BLaER1 (cell line): ENCODE measurements around the gene CAPNS1.

Experiments
- H3K27ac ChIP-seq: shearing (Covaris generic); formaldehyde crosslinking; 2 replicates; pipeline ENCODE4 v1.8.1; 2022
- H3K27me3 ChIP-seq: shearing (Covaris generic); formaldehyde crosslinking; 2 replicates; pipeline ENCODE4 v1.8.1; 2022
- H3K36me3 ChIP-seq: shearing (Covaris generic); formaldehyde crosslinking; 2 replicates; pipeline ENCODE4 v1.8.1; 2022
- H3K4me1 ChIP-seq: shearing (Covaris generic); formaldehyde crosslinking; 2 replicates; pipeline ENCODE4 v1.8.1; 2022
- H3K4me2 ChIP-seq: shearing (Covaris generic); formaldehyde crosslinking; 2 replicates; pipeline ENCODE4 v1.8.1; 2022
- H3K4me3 ChIP-seq: shearing (Covaris generic); formaldehyde crosslinking; 2 replicates; pipeline ENCODE4 v1.8.1; 2022
- H3K9ac ChIP-seq: shearing (Covaris generic); formaldehyde crosslinking; 2 replicates; pipeline ENCODE4 v1.8.1; 2022
- H3K9me3 ChIP-seq: shearing (Covaris generic); formaldehyde crosslinking; 2 replicates; pipeline ENCODE4 v1.8.1; 2022
- H4K20me1 ChIP-seq: shearing (Covaris generic); formaldehyde crosslinking; 2 replicates; pipeline ENCODE4 v1.8.1; 2022
- Cebpa-rat ChIP-seq: shearing (Covaris generic); IDR thresholded peaks from 2 replicates; pipeline ENCODE4 v1.8.1; 2022

The CAPNS1 gene

DNA sequence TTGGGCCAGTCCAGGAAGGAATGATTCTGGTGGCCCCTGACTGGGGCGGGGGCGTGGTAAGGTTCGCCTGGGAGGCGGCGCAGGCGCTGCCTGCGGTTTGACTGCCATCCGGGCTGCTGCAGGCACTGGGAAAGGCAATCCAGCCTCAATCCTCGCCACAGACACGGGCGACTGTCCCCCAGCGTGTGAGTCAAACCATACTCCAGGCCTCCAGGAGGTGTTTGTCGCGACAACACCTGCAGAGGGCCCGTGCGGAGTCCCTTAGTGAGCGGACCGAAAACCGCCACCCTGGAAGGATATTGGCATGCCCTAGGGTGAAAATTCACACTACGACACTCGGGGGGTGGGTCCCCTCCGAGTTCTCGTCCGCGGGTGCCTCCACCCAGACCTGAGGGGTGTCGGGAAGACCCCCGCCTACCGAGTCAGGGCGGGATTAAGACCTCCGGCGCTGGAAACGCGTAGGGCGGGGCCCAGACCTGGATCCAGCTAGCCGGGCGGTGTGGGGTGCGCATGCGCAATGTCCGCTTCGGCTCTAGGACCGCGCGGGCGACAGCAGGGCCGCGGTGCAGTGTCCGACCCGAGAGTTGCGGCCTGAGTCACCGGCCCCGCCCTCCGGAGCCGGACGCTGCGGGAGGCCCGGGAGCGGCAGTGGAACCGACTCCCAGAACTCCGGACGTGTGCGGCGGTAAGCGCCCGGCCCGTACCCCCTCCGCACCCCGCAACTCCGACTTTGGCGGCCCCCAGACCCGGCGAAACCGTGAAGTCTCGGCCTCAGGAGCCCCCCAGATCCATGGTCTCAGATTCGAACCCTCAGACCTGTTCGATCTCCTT, at the start of gene CAPNS1:
TSS of gene CAPNS1 (plus strand) at position 594 of the 831 bp plus-strand sequence. CDS start 946 bp downstream, outside the sequence.
- H3K4me3 ChIP-seq = peak within 1 kb of the TSS; percentile 84
- H3K27ac ChIP-seq = peak within 1 kb of the TSS; percentile 86
- peaks cover 23% of the 10 kb centered on the region for H4K20me1 ChIP-seq
- H3K9ac ChIP-seq = peak within 1 kb of the TSS; percentile 89
- no peak for TF ChIP-seq Cebpa-rat
- peaks cover 25% of the 10 kb centered on the region for H3K36me3 ChIP-seq
- peak within 1 kb of the TSS; percentile 88 for H3K4me2 ChIP-seq
- H3K4me1 ChIP-seq = peaks cover 17% of the 10 kb centered on the region
- no peaks in the 10 kb centered on the region for H3K9me3 ChIP-seq
- H3K27me3 ChIP-seq = no peaks in the 10 kb centered on the region

DNA sequence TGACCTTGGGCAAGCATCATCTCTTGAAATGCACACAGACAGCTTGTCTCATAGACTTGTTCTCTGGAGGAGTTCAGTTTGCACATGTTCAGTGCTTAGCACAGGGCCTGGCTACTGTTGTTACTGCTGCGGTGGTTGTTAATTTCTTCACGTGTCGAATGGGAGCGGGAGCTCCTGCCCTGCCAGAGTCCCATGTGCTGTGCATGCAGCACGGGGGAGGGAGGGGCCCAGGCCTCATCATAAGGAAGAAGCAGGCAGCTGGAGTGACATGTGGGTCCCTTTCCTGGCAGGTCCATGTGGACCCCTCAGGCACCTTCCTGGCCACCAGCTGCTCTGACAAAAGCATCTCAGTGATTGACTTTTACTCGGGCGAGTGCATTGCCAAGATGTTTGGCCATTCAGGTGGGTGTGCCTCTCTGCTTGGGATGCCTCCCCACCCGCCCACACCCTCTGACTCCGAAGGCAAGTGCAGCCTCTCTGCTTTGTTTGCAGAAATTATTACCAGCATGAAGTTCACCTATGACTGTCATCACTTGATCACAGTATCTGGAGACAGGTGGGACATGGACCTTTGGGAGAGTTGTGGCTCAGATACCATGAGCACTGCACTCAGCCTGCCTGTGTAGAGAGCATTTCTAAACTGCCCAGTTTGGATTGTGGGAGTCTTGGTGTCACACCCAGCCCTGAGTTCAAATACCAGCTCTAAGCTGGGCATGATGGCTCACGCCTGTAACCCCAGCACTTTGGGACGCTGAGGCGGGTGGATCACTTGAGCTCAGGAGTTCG, 48.8 kb upstream of the CAPNS1 start:
- H3K4me2 ChIP-seq = no peak overlapping the region
- no peak overlapping the region for H3K27ac ChIP-seq
- H4K20me1 ChIP-seq = no peaks in the 10 kb centered on the region
- H3K9ac ChIP-seq = no peak overlapping the region
- H3K4me3 ChIP-seq = no peak overlapping the region
- no peaks in the 10 kb centered on the region for H3K4me1 ChIP-seq
- peaks cover 99% of the 10 kb centered on the region for H3K36me3 ChIP-seq
- no peaks in the 10 kb centered on the region for H3K9me3 ChIP-seq
- H3K27me3 ChIP-seq = no peaks in the 10 kb centered on the region
- no peak for TF ChIP-seq Cebpa-rat

DNA sequence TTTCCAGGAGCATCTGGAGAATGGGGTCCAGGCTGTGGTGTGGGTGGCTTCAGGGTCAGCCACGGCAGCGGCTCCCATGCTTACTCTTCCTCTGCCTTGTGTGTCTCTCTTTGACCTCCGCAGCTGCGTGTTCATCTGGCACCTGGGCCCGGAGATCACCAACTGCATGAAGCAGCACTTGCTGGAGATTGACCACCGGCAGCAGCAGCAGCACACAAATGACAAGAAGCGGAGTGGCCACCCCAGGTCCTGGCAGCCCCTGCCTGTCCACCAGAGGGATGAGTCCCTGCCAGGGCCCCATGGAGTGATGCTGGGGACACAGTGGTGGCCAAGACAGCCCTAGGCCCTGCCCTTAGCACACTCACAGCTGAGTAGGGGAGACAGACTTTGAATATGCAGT, 47.3 kb upstream of the CAPNS1 start:
- Histone ChIP-seq H3K36me3 (peaks cover 97% of the 10 kb centered on the region), H4K20me1 (no peaks in the 10 kb centered on the region)

DNA sequence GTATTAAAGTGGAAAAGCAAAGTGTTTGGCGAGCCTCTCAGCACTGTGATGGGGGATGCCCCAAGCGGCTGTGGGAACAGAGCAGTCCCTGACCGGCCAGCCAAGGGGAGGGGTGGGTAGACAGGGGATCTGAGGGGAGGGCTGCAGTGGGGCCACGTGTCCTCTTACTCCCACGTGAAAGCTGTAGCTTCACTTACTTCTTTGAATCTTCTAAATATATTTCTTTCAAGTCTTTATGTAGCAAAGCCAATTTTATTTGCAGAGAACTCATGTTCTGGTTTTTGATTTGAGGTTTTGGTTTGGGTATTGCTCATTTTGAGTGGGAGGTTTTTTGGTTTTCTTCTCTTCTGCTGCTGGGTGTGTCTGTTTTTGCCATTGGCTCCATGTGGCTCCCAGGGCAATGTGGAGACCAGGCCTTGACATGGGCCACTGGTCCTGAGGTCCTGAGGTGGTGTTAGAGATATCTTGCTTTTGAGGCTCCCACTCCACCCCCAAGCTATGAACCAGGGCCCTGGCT, 46.7 kb upstream of the CAPNS1 start:
- no peak overlapping the region for H3K27ac ChIP-seq
- TF ChIP-seq Cebpa-rat = no peak
- no peak overlapping the region for H3K4me3 ChIP-seq
- H3K27me3 ChIP-seq = no peaks in the 10 kb centered on the region
- H3K36me3 ChIP-seq = peaks cover 97% of the 10 kb centered on the region
- H4K20me1 ChIP-seq = no peaks in the 10 kb centered on the region
- H3K9me3 ChIP-seq = no peaks in the 10 kb centered on the region
- no peak overlapping the region for H3K9ac ChIP-seq
- no peaks in the 10 kb centered on the region for H3K4me1 ChIP-seq
- H3K4me2 ChIP-seq = no peak overlapping the region

More for the DNA sequence above, 47.3 kb upstream of the CAPNS1 start:
- Histone ChIP-seq H3K4me1 (no peaks in the 10 kb centered on the region), H3K27me3 (no peaks in the 10 kb centered on the region), H3K9me3 (no peaks in the 10 kb centered on the region), H3K4me3 (no peak overlapping the region), H3K9ac (no peak overlapping the region), H3K4me2 (no peak overlapping the region), H3K27ac (no peak overlapping the region)
- TF ChIP-seq Cebpa-rat = no peak

DNA sequence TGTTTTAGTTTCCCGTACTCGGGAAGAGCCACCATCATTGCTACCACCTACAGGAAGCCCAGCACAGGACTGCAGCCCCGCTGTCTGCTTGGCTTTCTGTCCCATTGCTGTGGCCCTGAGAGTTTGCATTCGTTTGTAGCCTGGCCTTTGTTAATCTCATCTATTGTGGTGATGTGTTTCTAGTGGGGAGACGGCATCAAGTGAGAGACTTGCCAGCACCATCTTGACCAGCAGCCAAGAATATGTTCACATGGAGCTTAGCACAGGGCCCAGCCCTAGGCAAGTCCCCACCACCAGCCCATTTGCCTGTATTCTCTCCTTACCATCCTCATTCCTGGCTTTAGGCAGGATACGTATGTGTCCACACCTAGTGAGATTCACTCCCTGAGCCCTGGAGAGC, 46.2 kb upstream of the CAPNS1 start:
- H3K9me3 ChIP-seq = no peaks in the 10 kb centered on the region
- H3K4me1 ChIP-seq = no peaks in the 10 kb centered on the region
- H3K36me3 ChIP-seq = peaks cover 97% of the 10 kb centered on the region
- no peak for TF ChIP-seq Cebpa-rat
- H4K20me1 ChIP-seq = no peaks in the 10 kb centered on the region
- no peak overlapping the region for H3K4me2 ChIP-seq
- H3K9ac ChIP-seq = no peak overlapping the region
- H3K27ac ChIP-seq = no peak overlapping the region
- no peaks in the 10 kb centered on the region for H3K27me3 ChIP-seq
- H3K4me3 ChIP-seq = no peak overlapping the region

DNA sequence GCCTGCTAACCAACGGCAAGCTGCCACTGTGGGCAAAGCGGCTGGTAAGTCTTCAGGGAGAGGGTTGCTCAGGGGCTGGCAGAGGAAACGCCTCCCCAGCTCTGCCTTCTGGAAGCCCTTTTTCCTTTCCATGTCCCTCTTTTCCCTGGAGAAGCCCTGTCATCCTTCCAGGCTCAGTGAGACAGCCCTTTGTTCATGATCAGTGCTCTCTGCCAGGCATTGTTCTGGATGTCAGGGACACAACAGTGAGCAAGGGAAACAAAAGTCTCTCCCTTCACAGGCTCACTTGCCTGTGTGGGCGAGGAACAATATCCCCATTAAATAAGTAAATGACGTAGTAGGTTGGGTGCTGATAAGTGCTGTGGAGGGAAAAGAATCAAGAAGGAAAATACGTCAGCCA, 42.8 kb upstream of the CAPNS1 start:
- no peaks in the 10 kb centered on the region for H3K4me1 ChIP-seq
- H3K9me3 ChIP-seq = no peaks in the 10 kb centered on the region
- H3K9ac ChIP-seq = 0 out of 2 replicates have a peak overlapping the region, but pooled peaks have one; percentile 15
- H3K27ac ChIP-seq = no peak overlapping the region
- no peaks in the 10 kb centered on the region for H3K27me3 ChIP-seq
- H3K4me2 ChIP-seq = no peak overlapping the region
- no peak overlapping the region for H3K4me3 ChIP-seq
- H4K20me1 ChIP-seq = no peaks in the 10 kb centered on the region
- peaks cover 96% of the 10 kb centered on the region for H3K36me3 ChIP-seq
- TF ChIP-seq Cebpa-rat = no peak

DNA sequence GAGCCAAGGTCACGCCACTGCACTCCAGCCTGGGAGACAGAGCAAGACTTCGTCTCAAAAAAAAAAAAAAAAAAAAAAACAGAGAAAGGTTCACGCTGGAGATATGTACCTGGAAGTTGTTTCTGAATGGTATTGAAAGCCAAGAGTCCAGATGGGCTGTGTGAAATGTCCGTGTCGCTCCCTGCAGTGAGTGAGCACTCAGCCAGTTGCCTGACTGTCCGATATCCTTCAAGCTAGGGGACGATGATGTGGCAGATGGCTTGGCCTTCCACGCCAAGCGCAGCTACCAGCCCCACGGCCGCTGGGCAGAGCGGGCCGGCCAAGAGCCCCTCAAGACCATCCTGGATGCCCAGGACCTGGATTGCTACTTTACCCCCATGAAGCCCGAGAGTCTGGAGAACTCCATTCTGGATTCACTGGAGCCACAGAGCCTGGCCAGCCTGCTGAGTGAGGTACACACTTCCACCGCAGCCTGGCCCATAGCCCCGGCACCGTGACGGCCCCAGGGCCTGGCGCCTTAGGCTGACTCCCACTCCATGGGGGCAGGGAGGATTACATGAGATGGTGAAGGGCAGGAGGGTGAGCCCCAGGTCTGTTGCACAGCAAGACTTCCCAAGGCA, 40.6 kb upstream of the CAPNS1 start:
- Histone ChIP-seq H3K36me3 (peaks cover 96% of the 10 kb centered on the region), H4K20me1 (peaks cover 10% of the 10 kb centered on the region; the same call in 1 of the 2 replicates), H3K4me3 (no peak overlapping the region), H3K4me2 (no peak overlapping the region), H3K4me1 (no peaks in the 10 kb centered on the region), H3K9me3 (no peaks in the 10 kb centered on the region), H3K9ac (no peak overlapping the region), H3K27me3 (no peaks in the 10 kb centered on the region), H3K27ac (no peak overlapping the region)
- no peak for TF ChIP-seq Cebpa-rat

DNA sequence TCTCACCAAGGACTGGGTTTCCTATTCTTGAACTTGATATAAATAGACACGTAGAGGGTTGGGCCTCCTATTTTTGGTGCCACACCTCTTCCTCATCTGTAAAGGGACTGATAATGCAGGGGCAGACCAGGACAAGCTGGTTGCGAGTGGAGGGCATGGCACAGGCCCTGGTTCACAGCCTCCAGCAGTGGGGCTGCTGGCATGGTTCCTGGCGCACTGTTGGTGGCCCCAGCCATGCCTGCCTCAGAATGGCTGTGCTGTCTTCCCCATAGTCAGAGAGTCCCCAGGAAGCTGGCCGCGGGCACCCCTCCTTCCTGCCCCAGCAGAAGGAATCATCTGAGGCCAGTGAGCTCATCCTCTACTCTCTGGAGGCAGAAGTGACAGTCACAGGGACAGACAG, 39.4 kb upstream of the CAPNS1 start:
- Histone ChIP-seq H3K27ac (no peak overlapping the region), H3K36me3 (peaks cover 97% of the 10 kb centered on the region), H3K4me1 (no peaks in the 10 kb centered on the region), H3K4me3 (no peak overlapping the region), H3K9ac (no peak overlapping the region), H3K4me2 (no peak overlapping the region), H4K20me1 (peaks cover 10% of the 10 kb centered on the region; the same call in 1 of the 2 replicates), H3K27me3 (no peaks in the 10 kb centered on the region), H3K9me3 (no peaks in the 10 kb centered on the region)
- TF ChIP-seq Cebpa-rat = no peak

DNA sequence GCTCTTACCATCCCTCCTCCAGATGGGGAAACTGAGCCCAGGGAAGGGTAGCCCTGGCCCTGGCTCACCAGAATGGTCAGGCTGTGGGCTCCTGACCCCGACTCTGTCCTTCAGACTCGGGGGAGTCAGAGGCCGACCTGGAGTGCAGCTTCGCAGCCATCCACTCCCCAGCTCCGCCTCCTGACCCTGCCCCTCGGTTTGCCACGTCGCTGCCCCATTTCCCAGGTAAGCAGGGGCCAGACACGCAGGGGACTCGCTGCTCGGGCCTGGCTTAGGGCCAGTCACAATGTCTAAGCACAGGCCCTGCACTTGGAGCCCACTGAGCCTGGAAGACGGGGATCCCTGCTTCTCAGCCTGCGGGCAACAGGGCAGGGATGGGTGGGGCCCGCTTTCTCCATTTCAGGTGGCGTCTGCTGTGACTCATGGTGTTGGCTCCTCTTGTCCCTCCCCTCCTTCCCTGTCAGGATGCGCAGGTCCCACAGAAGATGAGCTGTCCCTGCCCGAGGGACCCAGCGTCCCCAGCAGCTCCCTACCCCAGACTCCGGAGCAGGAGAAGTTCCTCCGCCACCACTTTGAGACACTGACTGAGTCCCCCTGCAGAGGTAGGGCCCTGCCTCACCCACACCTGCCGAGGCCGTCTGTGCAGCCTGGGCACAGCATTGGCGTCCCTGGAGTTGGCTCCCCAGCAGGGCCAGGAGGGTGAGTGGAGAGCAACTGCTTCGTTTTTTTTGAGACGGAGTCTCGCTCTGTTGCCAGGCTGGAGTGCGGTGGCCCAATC, 38.1 kb upstream of the CAPNS1 start:
- no peaks in the 10 kb centered on the region for H3K4me1 ChIP-seq
- H3K4me2 ChIP-seq = no peak overlapping the region
- no peak for TF ChIP-seq Cebpa-rat
- no peak overlapping the region for H3K4me3 ChIP-seq
- no peak overlapping the region for H3K27ac ChIP-seq
- H3K36me3 ChIP-seq = peaks cover 99% of the 10 kb centered on the region
- H4K20me1 ChIP-seq = peaks cover 10% of the 10 kb centered on the region; the same call in 1 of the 2 replicates
- no peaks in the 10 kb centered on the region for H3K9me3 ChIP-seq
- H3K9ac ChIP-seq = no peak overlapping the region
- H3K27me3 ChIP-seq = no peaks in the 10 kb centered on the region
